CD4-positive, alpha-beta memory T cell (primary cell): ENCODE data around the gene TTYH3. TPM values are rescaled to one million over a fixed set of nuclear protein-coding genes. Genes with fewer than 3 reads are reported as not detected.

Experiments used
- CTCF ChIA-PET: fragments of 350-600 bp; sonication (Branson Sonifier 250); formaldehyde crosslinking; loops from one replicate; lab custom pipeline; 2021; ENCODE audit warnings: inconsistent platforms; ENCODE audit not compliant: partially characterized antibody; lab: Charles Lee
- POLR2A ChIA-PET: fragments of 350-600 bp; sonication (Branson Sonifier 250); formaldehyde crosslinking; loops from one replicate; lab custom pipeline; 2021; ENCODE audit not compliant: partially characterized antibody; lab: Charles Lee
- DNase-seq, 5 donors: peaks; one replicate each; pipeline versions ENCODE4 v3.0.0 to v3.0.0-alpha.2; 2020 to 2022; ENCODE audit warnings: mixed read lengths in 1 of 5
- H3K27ac ChIP-seq: one replicate; pipeline ENCODE4 v1.7.0; 2013; ENCODE audit warnings: low read depth, low read length
- H3K27me3 ChIP-seq: 2 replicates; pipeline ENCODE4 v1.7.0; 2013; ENCODE audit warnings: mild to moderate bottlenecking, low read length, moderate library complexity; ENCODE audit not compliant: insufficient read depth
- H3K36me3 ChIP-seq: 2 replicates; pipeline ENCODE4 v1.7.0; 2013; ENCODE audit warnings: mild to moderate bottlenecking, low read length, moderate library complexity; ENCODE audit not compliant: insufficient read depth
- H3K4me1 ChIP-seq: 2 replicates; pipeline ENCODE4 v1.7.0; 2013; ENCODE audit warnings: mild to moderate bottlenecking, low read length, moderate library complexity; ENCODE audit not compliant: insufficient read depth
- H3K4me3 ChIP-seq, 2 donors: one replicate each; pipeline ENCODE4 v1.7.0; 2013; ENCODE audit warnings: low read length in 2 of 2, mild to moderate bottlenecking in 1 of 2
- H3K9me3 ChIP-seq, 2 donors: one replicate each; pipeline ENCODE4 v1.7.0; 2013; ENCODE audit warnings: low read length in 2 of 2, control low read depth in 1 of 2; ENCODE audit not compliant: control insufficient read depth in 1 of 2
- H3K27ac Mint-ChIP-seq, 7 donors: one replicate each; pipeline ENCODE4 v1.8.0; 2020 to 2021; ENCODE audit warnings: mixed read lengths in 7 of 7, mild to moderate bottlenecking in 6 of 7, inconsistent platforms in 3 of 7, moderate library complexity in 3 of 7
- H3K27me3 Mint-ChIP-seq, 2 donors: one replicate each; pipeline ENCODE4 v1.8.0; 2020 to 2021; ENCODE audit warnings: mixed read lengths in 2 of 2
- H3K36me3 Mint-ChIP-seq, 2 donors: one replicate each; pipeline ENCODE4 v1.8.0; 2020 to 2021; ENCODE audit warnings: mixed read lengths in 2 of 2, inconsistent platforms in 1 of 2, mild to moderate bottlenecking in 1 of 2
- H3K4me1 Mint-ChIP-seq, 4 donors: one replicate each; pipeline ENCODE4 v1.8.0; 2020 to 2021; ENCODE audit warnings: mixed read lengths in 4 of 4, mild to moderate bottlenecking in 1 of 4
- H3K4me3 Mint-ChIP-seq, 8 donors: one replicate each; pipeline ENCODE4 v1.8.0; 2020 to 2021; ENCODE audit warnings: mixed read lengths in 8 of 8, mild to moderate bottlenecking in 7 of 8, moderate library complexity in 6 of 8, inconsistent platforms in 3 of 8
- H3K9me3 Mint-ChIP-seq, 8 donors: one replicate each; pipeline ENCODE4 v1.8.0; 2020 to 2021; ENCODE audit warnings: mixed read lengths in 8 of 8, mild to moderate bottlenecking in 5 of 8, inconsistent platforms in 3 of 8, moderate library complexity in 1 of 8
- intact Hi-C: fragments of 100-400 bp; cut with micrococcal nuclease; formaldehyde crosslinking; loops from one replicate; pipeline ENCODE4 v1.15.1; 2023
- polyA plus RNA-seq, 2 donors: library from polyadenylated mRNA; unstranded; fragments of 300-500 nt; fragmentation: Illumina TruSeq; gene quantifications; one replicate each; pipeline ENCODE4 v1.2.3, GENCODE V29; 2021
- total RNA-seq, 2 experiments: library from RNA; stranded (reverse); gene quantifications; one replicate each; pipeline ENCODE4 v1.2.3, GENCODE V29; 2021

Gene TTYH3
- total and polyA plus RNA-seq, 4 experiments from 2014 or later: 0.14 to 12.0 (median 5.8) TPM

DNA sequence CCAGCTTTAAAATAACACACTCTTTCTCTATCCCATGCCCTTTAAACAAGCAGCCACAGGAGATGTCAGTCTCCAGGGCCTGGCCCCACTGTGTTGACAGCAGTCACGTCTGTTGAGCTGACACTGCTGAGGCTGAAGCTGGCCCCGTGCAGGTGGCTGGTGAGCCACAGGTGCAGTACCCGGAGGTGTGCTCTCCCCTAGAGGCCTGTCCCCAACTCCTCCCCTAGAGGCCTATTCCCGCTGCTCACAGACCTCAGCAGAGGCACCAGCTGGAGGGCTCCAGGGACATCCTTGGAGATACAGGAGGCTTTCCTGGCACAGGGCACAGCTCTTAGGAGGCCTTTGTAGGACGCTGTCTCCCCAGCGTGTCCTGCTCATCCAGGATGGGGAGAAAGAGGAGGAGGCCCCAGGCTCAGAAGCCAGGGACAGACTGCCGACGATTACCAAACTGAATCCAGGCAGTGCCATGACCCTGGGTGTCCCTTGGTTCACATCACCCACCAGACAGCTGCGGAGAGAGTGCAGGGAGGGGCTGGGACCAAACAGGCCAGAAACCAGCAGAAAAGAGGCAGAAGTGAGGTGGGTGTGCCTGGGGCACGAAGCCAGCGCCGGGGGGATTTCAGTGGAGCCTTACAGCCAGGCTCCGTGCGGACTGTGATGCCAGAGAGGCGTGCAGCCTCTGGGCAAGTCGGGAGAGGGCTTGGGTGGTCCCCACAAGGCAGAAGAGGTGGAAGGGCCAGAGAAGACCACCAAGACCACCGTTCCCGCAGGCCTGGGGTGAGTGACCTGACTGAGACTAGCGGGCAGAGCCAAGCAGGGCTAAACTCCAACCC, 18.5 kb upstream of the TTYH3 start:
- Histone ChIP-seq H3K4me1 (no peaks in the 10 kb centered on the region), H3K27me3 (no peaks in the 10 kb centered on the region), H3K4me3 (no peak overlapping the region), H3K9me3 (no peaks in the 10 kb centered on the region), H3K27ac (no peak overlapping the region), H3K36me3 (no peaks in the 10 kb centered on the region)
- Mint-ChIP-seq H3K4me3 (no peak overlapping the region), H3K27me3 (peaks cover 0 to 2% of the 10 kb centered on the region in 2 donors), H3K9me3 (no peaks in the 10 kb centered on the region), H3K4me1 (peaks cover 0 to 3% (median 1%) of the 10 kb centered on the region in 4 donors), H3K36me3 (no peaks in the 10 kb centered on the region), H3K27ac (no peak overlapping the region)
- ChIA-PET CTCF (interaction anchor here (1.1 kb wide), 1 partner anchor 59 kb away, joined by 3 read pairs; no protein-coding TSS in a partner anchor), POLR2A (no interaction called here)
- intact Hi-C loops: no loop called here
- no peak for DNase-seq

- no peaks in the 10 kb centered on the region for H3K9me3 Mint-ChIP-seq
- Histone ChIP-seq H3K36me3 (no peaks in the 10 kb centered on the region), H3K4me3 (no peak overlapping the region), H3K27me3 (no peaks in the 10 kb centered on the region), H3K4me1 (no peaks in the 10 kb centered on the region), H3K27ac (no peak overlapping the region), H3K9me3 (no peaks in the 10 kb centered on the region)
- intact Hi-C loops: no loop called here
- no peak overlapping the region for H3K4me3 Mint-ChIP-seq
- ChIA-PET POLR2A (interaction anchor here (1.3 kb wide), 1 partner anchor 31 kb away, joined by 3 read pairs; no protein-coding TSS in a partner anchor), CTCF (no interaction called here)
- DNase-seq: no peak
- peaks cover 0 to 2% of the 10 kb centered on the region in 2 donors for H3K27me3 Mint-ChIP-seq
- H3K4me1 Mint-ChIP-seq: peaks cover 0 to 3% (median under 1%) of the 10 kb centered on the region in 4 donors
- no peaks in the 10 kb centered on the region for H3K36me3 Mint-ChIP-seq
- no peak overlapping the region for H3K27ac Mint-ChIP-seq
Observed at GRCh38 chr7:2613931-2614600, 17.7 kb upstream of the TTYH3 start.

- no peak for DNase-seq
- Histone ChIP-seq H3K36me3 (no peaks in the 10 kb centered on the region), H3K4me1 (no peaks in the 10 kb centered on the region), H3K9me3 (no peaks in the 10 kb centered on the region), H3K4me3 (no peak overlapping the region), H3K27ac (no peak overlapping the region), H3K27me3 (no peaks in the 10 kb centered on the region)
- peaks cover 0 to 2% of the 10 kb centered on the region in 2 donors for H3K27me3 Mint-ChIP-seq
- no peaks in the 10 kb centered on the region for H3K9me3 Mint-ChIP-seq
- H3K4me1 Mint-ChIP-seq: peaks cover 0 to 3% (median 0%) of the 10 kb centered on the region in 4 donors
- no peaks in the 10 kb centered on the region for H3K36me3 Mint-ChIP-seq
- ChIA-PET POLR2A (interaction anchor here (1.3 kb wide), 1 partner anchor 31 kb away, joined by 3 read pairs; no protein-coding TSS in a partner anchor), CTCF (no interaction called here)
- H3K4me3 Mint-ChIP-seq: no peak overlapping the region
- no peak overlapping the region for H3K27ac Mint-ChIP-seq
- intact Hi-C loops: no loop called here
Observed at GRCh38 chr7:2614631-2615330, 17.0 kb upstream of the TTYH3 start.

DNA sequence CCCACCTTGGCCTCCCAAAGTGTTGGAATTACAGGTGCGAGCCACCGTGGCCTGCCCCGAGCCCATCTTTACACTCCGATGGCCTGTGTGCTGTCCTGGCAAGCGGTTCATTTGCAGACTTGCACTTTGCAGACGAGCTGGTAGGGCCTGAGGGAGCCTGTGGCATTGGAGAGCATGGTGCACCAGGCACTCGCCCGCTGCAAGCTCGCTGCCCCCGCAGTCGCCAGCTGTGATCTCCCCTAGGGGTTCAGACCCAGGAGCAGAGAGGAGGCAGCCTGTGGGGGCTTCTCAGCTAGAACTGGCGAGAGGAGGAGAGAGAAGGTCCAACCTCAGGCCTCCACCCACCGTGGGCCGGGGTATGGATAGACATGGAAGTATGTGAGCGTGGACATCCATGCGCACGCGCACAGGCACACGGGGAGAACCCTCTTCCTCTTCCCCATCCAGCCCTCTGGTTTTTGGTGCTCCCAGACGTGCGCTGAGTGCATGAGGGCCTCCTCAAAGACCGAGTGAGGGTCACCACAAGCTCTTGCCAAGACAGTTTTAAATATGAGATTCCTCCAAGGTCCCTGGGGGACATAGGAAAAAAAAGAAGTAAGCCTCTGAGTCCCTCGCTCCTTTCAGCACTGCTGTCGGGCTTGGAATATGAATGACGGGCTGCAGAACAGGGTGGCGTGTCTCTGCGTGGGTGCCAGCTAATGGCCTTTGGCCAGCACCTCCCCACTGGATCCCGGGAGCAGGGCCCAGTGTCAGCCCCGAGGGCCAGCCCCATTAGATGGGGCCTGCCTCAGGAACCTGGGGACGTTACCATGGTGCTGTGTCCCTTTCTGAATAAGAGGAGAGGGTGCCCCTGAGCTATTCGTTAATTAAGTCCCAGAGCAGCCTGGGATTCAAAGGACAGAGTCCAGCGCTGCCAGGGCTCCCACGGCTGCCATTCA, 15.1 kb upstream of the TTYH3 start:
- H3K27ac ChIP-seq: no peak overlapping the region
- intact Hi-C loops: no loop called here
- H3K9me3 ChIP-seq: no peaks in the 10 kb centered on the region
- no peaks in the 10 kb centered on the region for H3K36me3 ChIP-seq
- no peaks in the 10 kb centered on the region for H3K4me1 ChIP-seq
- H3K27me3 Mint-ChIP-seq: peaks cover 0 to 4% of the 10 kb centered on the region in 2 donors
- no peak overlapping the region for H3K4me3 Mint-ChIP-seq
- H3K27me3 ChIP-seq: no peaks in the 10 kb centered on the region
- H3K36me3 Mint-ChIP-seq: no peaks in the 10 kb centered on the region
- no peak for DNase-seq
- no peaks in the 10 kb centered on the region for H3K9me3 Mint-ChIP-seq
- ChIA-PET POLR2A (no interaction called here), CTCF (no interaction called here)
- H3K27ac Mint-ChIP-seq: no peak overlapping the region
- no peaks in the 10 kb centered on the region for H3K4me1 Mint-ChIP-seq
- H3K4me3 ChIP-seq: no peak overlapping the region

- no peaks in the 10 kb centered on the region for H3K36me3 ChIP-seq
- no peaks in the 10 kb centered on the region for H3K9me3 ChIP-seq
- no peak for DNase-seq
- Mint-ChIP-seq H3K27me3 (peaks cover 0 to 4% of the 10 kb centered on the region in 2 donors), H3K4me1 (no peaks in the 10 kb centered on the region), H3K27ac (no peak overlapping the region), H3K36me3 (no peaks in the 10 kb centered on the region), H3K4me3 (no peak overlapping the region), H3K9me3 (no peaks in the 10 kb centered on the region)
- intact Hi-C loops: no loop called here
- H3K27ac ChIP-seq: no peak overlapping the region
- CTCF ChIA-PET: no interaction called here
- H3K27me3 ChIP-seq: no peaks in the 10 kb centered on the region
- H3K4me1 ChIP-seq: no peaks in the 10 kb centered on the region
- POLR2A ChIA-PET: no interaction called here
- H3K4me3 ChIP-seq: no peak overlapping the region
Observed at GRCh38 chr7:2617325-2617905, 14.4 kb upstream of the TTYH3 start.

- intact Hi-C loops: no loop called here
- Histone ChIP-seq H3K4me1 (no peaks in the 10 kb centered on the region), H3K27me3 (no peaks in the 10 kb centered on the region), H3K36me3 (no peaks in the 10 kb centered on the region), H3K27ac (no peak overlapping the region), H3K9me3 (no peaks in the 10 kb centered on the region), H3K4me3 (no peak overlapping the region)
- POLR2A ChIA-PET: no interaction called here
- DNase-seq: no peak
- no peaks in the 10 kb centered on the region for H3K4me1 Mint-ChIP-seq
- CTCF ChIA-PET: no interaction called here
- no peak overlapping the region for H3K27ac Mint-ChIP-seq
- H3K36me3 Mint-ChIP-seq: no peaks in the 10 kb centered on the region
- H3K27me3 Mint-ChIP-seq: peaks cover 0 to 4% of the 10 kb centered on the region in 2 donors
- no peaks in the 10 kb centered on the region for H3K9me3 Mint-ChIP-seq
- no peak overlapping the region for H3K4me3 Mint-ChIP-seq
Observed at GRCh38 chr7:2619116-2619515, 12.7 kb upstream of the TTYH3 start.
